Measurements from ENCODE around the gene TIMP4. TPM values are rescaled to one million over a fixed set of nuclear protein-coding genes. Genes with fewer than 3 reads are reported as not detected.

Gene TIMP4
- 6.7 TPM for total RNA-seq (ENCODE audit: insufficient read depth, low replicate concordance)

GRCh38 chr3:12158387-12159226 lies at the start of gene TIMP4:
Gene TIMP4, minus strand, starts transcription at chr3:12158912. Its CDS starts 72 bp downstream, at chr3:12158840.
- DNase-seq (ENCODE audit: low spot score), result peak; percentile 30

GRCh38 chr3:12205171-12205570 lies 46.5 kb upstream of the TIMP4 start:
- DNase-seq (ENCODE audit: low spot score), result no peak

GRCh38 chr3:12201813-12202212 lies 43.1 kb upstream of the TIMP4 start:
- no peak for DNase-seq (ENCODE audit: low spot score)

GRCh38 chr3:12198301-12198700 lies 39.6 kb upstream of the TIMP4 start:
- no peak for DNase-seq (ENCODE audit: low spot score)

GRCh38 chr3:12197475-12197874 lies 38.8 kb upstream of the TIMP4 start:
- DNase-seq (ENCODE audit: low spot score), result no peak

- DNase-seq (ENCODE audit: low spot score), result no peak
These were observed 38.0 kb upstream of the TIMP4 start for GRCh38 chr3:12196684-12197083.

- DNase-seq (ENCODE audit: low spot score), result no peak
These were observed 36.5 kb upstream of the TIMP4 start for GRCh38 chr3:12195231-12195630.

- DNase-seq (ENCODE audit: low spot score), result no peak
These were observed 36.0 kb upstream of the TIMP4 start for GRCh38 chr3:12194669-12195161.

GRCh38 chr3:12194209-12194608 lies 35.5 kb upstream of the TIMP4 start:
- no peak for DNase-seq (ENCODE audit: low spot score)

- peak; percentile 76 for DNase-seq (ENCODE audit: low spot score)
These were observed 34.9 kb upstream of the TIMP4 start for GRCh38 chr3:12193485-12194165.

- DNase-seq (ENCODE audit: low spot score), result no peak
These were observed 34.2 kb upstream of the TIMP4 start for GRCh38 chr3:12192655-12193484.

GRCh38 chr3:12192173-12192572 lies 33.5 kb upstream of the TIMP4 start:
- DNase-seq (ENCODE audit: low spot score), result no peak

- DNase-seq (ENCODE audit: low spot score), result no peak
These were observed 32.8 kb upstream of the TIMP4 start for GRCh38 chr3:12191559-12191958.

- DNase-seq (ENCODE audit: low spot score), result no peak
These were observed 32.1 kb upstream of the TIMP4 start for GRCh38 chr3:12190832-12191231.

- no peak for DNase-seq (ENCODE audit: low spot score)
These were observed 31.6 kb upstream of the TIMP4 start for GRCh38 chr3:12190221-12190807.

GRCh38 chr3:12188681-12189287 lies 30.1 kb upstream of the TIMP4 start:
- peak; percentile 30 for DNase-seq (ENCODE audit: low spot score)

- no peak for DNase-seq (ENCODE audit: low spot score)
These were observed 29.6 kb upstream of the TIMP4 start for GRCh38 chr3:12188328-12188648.

GRCh38 chr3:12187448-12188327 lies 29.0 kb upstream of the TIMP4 start:
- peak; percentile 53 for DNase-seq (ENCODE audit: low spot score)

- no peak for DNase-seq (ENCODE audit: low spot score)
These were observed 28.0 kb upstream of the TIMP4 start for GRCh38 chr3:12186515-12187286.

All from umbilical cord (tissue), 2 donors.